Uterus (tissue), 4 donors: ENCODE measurements around the gene MUC7. TPM values are rescaled to one million over a fixed set of nuclear protein-coding genes. Genes with fewer than 3 reads are reported as not detected.

Source experiments
- DNase-seq, 2 donors: peaks; one replicate each; pipeline ENCODE4 v3.0.0-alpha.2; 2019 to 2020
- H3K27ac ChIP-seq, 2 donors: fragments of 200-600 bp; sonication (generic); 1 replicate in 1 of 2; 2 replicates in 1 of 2; pipeline ENCODE4 v1.5.1; 2016 to 2018
- H3K27me3 ChIP-seq, 2 donors: fragments of 200-600 bp; sonication (generic); one replicate each; pipeline ENCODE4 v1.5.1; 2018 to 2019; ENCODE audit warnings: control low read depth in 1 of 2
- H3K36me3 ChIP-seq, 2 donors: fragments of 200-600 bp; sonication (generic); one replicate each; pipeline ENCODE4 v1.5.1; 2019; ENCODE audit warnings: control low read depth in 1 of 2
- H3K4me1 ChIP-seq, 2 donors: fragments of 200-600 bp; sonication (generic); one replicate each; pipeline ENCODE4 v1.5.1; 2018 to 2019; ENCODE audit warnings: control low read depth in 1 of 2
- H3K4me3 ChIP-seq, 2 donors: fragments of 200-600 bp; sonication (generic); 1 replicate in 1 of 2; 2 replicates in 1 of 2; pipeline ENCODE4 v1.5.1; 2018 to 2019; ENCODE audit warnings: mild to moderate bottlenecking in 1 of 2
- H3K9me3 ChIP-seq, 2 donors: fragments of 200-600 bp; sonication (generic); one replicate each; pipeline ENCODE4 v1.5.1; 2019; ENCODE audit warnings: control low read depth in 1 of 2
- CTCF ChIP-seq, 4 experiments: fragments of 200-600 bp in 2 of 4; fragments of 450-650 bp in 2 of 4; sonication (generic) in 2 of 4; IDR thresholded peaks; one replicate each; pipeline ENCODE4 v1.5.1; 2016 to 2019; ENCODE audit warnings: antibody characterized with exemption in 4 of 4, mild to moderate bottlenecking in 2 of 4, moderate library complexity in 1 of 4
- POLR2A ChIP-seq, 2 donors: fragments of 450-650 bp; IDR thresholded peaks; one replicate each; pipeline ENCODE4 v1.6.1; 2016; ENCODE audit warnings: antibody characterized with exemption in 2 of 2, mild to moderate bottlenecking in 1 of 2, moderate library complexity in 1 of 2
- intact Hi-C: fragments of 100-400 bp; cut with DNase I; formaldehyde crosslinking; loops from one replicate; pipeline ENCODE4 v1.15.1; 2023; ENCODE audit warnings: low total_unique reads
- total RNA-seq, 4 donors: library from RNA; depleted of rRNA in 3 of 4; stranded (reverse); fragments of >200 nt in 3 of 4; gene quantifications; one replicate each; pipeline versions ENCODE4 v1.1.0 to v1.2.4, GENCODE V29; 2014 to 2023
- donor health status: DM: yes; HTN: yes; CAD: no.

The MUC7 gene
- total RNA-seq, 4 donors from 2014 or later, result not detected

DNA sequence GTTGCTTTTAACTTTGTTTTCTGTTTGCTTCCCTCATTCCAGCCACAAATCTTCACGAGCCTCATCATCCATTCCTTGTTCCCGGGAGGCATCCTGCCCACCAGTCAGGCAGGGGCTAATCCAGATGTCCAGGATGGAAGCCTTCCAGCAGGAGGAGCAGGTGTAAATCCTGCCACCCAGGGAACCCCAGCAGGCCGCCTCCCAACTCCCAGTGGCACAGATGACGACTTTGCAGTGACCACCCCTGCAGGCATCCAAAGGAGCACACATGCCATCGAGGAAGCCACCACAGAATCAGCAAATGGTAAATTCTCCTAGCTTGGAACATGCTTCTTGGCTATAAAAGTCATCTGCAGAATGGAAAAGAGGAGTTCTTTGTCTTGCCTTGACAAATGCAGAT is 59.0 kb downstream of the MUC7 start:
- Histone ChIP-seq H3K9me3 (no peaks in the 10 kb centered on the region), H3K4me3 (no peak overlapping the region)
- DNase-seq, result no peak

DNA sequence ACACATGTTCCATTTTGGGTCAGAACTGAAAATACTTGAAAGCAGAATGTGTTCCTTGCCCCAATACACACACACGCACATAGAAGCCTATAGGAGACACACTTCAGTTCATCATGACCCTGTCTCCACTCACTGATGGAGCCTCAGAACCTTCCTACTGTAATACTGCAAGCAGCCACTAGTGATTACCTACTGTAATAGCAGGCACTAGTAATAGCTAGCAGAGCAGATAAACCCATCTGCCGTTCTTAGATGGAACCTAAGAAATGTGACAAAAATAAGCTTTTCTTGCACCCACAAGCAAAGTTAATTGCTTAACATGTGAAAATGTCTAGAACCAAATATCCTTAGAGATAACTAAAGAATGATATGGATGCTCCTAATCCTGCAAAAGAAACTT is 60.0 kb downstream of the MUC7 start:
- no peaks in the 10 kb centered on the region for H3K4me1 ChIP-seq

More for the DNA sequence above, 59.0 kb downstream of the MUC7 start:
- Histone ChIP-seq H3K27me3 (no peaks in the 10 kb centered on the region), H3K4me1 (no peaks in the 10 kb centered on the region), H3K27ac (no peak overlapping the region), H3K36me3 (no peaks in the 10 kb centered on the region)
- TF ChIP-seq CTCF (IDR thresholded peaks at IDR 0.05), result no peak
- TF ChIP-seq POLR2A (IDR thresholded peaks at IDR 0.05), result no peak
- intact Hi-C loops, result no loop called here

More for the DNA sequence above, 60.0 kb downstream of the MUC7 start:
- Histone ChIP-seq H3K9me3 (no peaks in the 10 kb centered on the region), H3K4me3 (no peak overlapping the region), H3K27me3 (no peaks in the 10 kb centered on the region), H3K27ac (no peak overlapping the region), H3K36me3 (no peaks in the 10 kb centered on the region)
- no peak for TF ChIP-seq CTCF (IDR thresholded peaks at IDR 0.05)
- no peak for TF ChIP-seq POLR2A (IDR thresholded peaks at IDR 0.05)
- no peak for DNase-seq
- intact Hi-C loops, result no loop called here

Other genes starting within 250 kb of the MUC7 start
- not detected for gene FDCSP, start 246.1 kb upstream of the MUC7 start, total RNA-seq
- not detected for gene CSN3, start 229.6 kb upstream of the MUC7 start, total RNA-seq
- gene CABS1, start 137.2 kb upstream of the MUC7 start, total RNA-seq, result under 1 TPM in 1 of 4 donors, not detected in 3; 0.28 TPM
- not detected for gene SMR3A, start 111.4 kb upstream of the MUC7 start, total RNA-seq
- not detected for gene SMR3B, start 89.1 kb upstream of the MUC7 start, total RNA-seq
- not detected for gene OPRPN, start 74.3 kb upstream of the MUC7 start, total RNA-seq
- not detected for gene AMTN, start 46.4 kb downstream of the MUC7 start, total RNA-seq
- not detected for gene AMBN, start 120.1 kb downstream of the MUC7 start, total RNA-seq
- gene ENAM, start 156.5 kb downstream of the MUC7 start, total RNA-seq, result under 1 TPM in 2 of 4 donors, not detected in 2; 0.24 to 0.83 TPM
- 10 to 100 TPM in 1 of 4 donors, 1 to 10 TPM in 3; 4.9 to 12.7 (median 6.2) TPM for gene JCHAIN, start 194.3 kb downstream of the MUC7 start, total RNA-seq
- 10 to 100 TPM in 2 of 4 donors, 1 to 10 TPM in 2; 6.7 to 28.9 (median 17.1) TPM for gene UTP3, start 216.3 kb downstream of the MUC7 start, total RNA-seq
- 100 to 1,000 TPM in 2 of 4 donors, 10 to 100 TPM in 2; 25.4 to 137 (median 75.9) TPM for gene RUFY3, start 249.8 kb downstream of the MUC7 start, total RNA-seq